Loucy (cell line): ENCODE data around the gene PLEKHM2.

Experiments used
- H2AFZ ChIP-seq: fragments of 200-600 bp; sonication (generic); 2 replicates; pipeline ENCODE4 v1.6.0; 2016; ENCODE audit warnings: antibody characterized with exemption, mild to moderate bottlenecking, low read length, moderate library complexity
- H3F3A ChIP-seq: fragments of 200-600 bp; 2 replicates; pipeline ENCODE4 v1.6.0; 2016; ENCODE audit warnings: antibody characterized with exemption, low read depth, mild to moderate bottlenecking
- H3K27me3 ChIP-seq: fragments of 200-600 bp; sonication (generic); 2 replicates; pipeline ENCODE4 v1.6.1; 2014; ENCODE audit warnings: low read length, mild to moderate bottlenecking; ENCODE audit not compliant: insufficient read depth, poor library complexity, severe bottlenecking
- H3K36me3 ChIP-seq: fragments of 200-600 bp; sonication (generic); 2 replicates; pipeline ENCODE4 v1.6.1; 2016; ENCODE audit warnings: low read length; ENCODE audit not compliant: insufficient read depth
- H3K4me1 ChIP-seq: fragments of 200-600 bp; sonication (generic); 2 replicates; pipeline ENCODE4 v1.5.1; 2014; ENCODE audit warnings: low read length, mild to moderate bottlenecking; ENCODE audit not compliant: insufficient read depth, poor library complexity, severe bottlenecking
- H3K4me2 ChIP-seq: fragments of 200-600 bp; sonication (generic); 2 replicates; pipeline ENCODE4 v1.6.0; 2014; ENCODE audit warnings: antibody characterized with exemption, low read length, low read depth, mild to moderate bottlenecking; ENCODE audit not compliant: poor library complexity, severe bottlenecking
- H3K4me3 ChIP-seq: fragments of 200-600 bp; sonication (generic); 2 replicates; pipeline ENCODE4 v1.5.1; 2014; ENCODE audit warnings: low read length, mild to moderate bottlenecking, mixed read lengths; ENCODE audit not compliant: poor library complexity, severe bottlenecking
- H3K79me2 ChIP-seq: fragments of 200-600 bp; sonication (generic); 2 replicates; pipeline ENCODE4 v1.6.1; 2014; ENCODE audit warnings: low read length; ENCODE audit not compliant: insufficient read depth
- H3K9ac ChIP-seq: fragments of 200-600 bp; sonication (generic); 2 replicates; pipeline ENCODE4 v1.6.0; 2014; ENCODE audit warnings: mild to moderate bottlenecking, low read depth, low read length, moderate library complexity; ENCODE audit not compliant: poor library complexity, severe bottlenecking
- H3K9me2 ChIP-seq: fragments of 200-600 bp; sonication (generic); replicated peaks from 2 replicates; pipeline ENCODE4 v1.6.1; 2016; ENCODE audit warnings: low read depth, low read length, mixed read lengths
- H3K9me3 ChIP-seq: fragments of 200-600 bp; sonication (generic); 2 replicates; pipeline ENCODE4 v1.6.1; 2014; ENCODE audit warnings: mild to moderate bottlenecking, antibody characterized with exemption, low read length, low read depth; ENCODE audit not compliant: insufficient read depth
- H4K20me1 ChIP-seq: fragments of 200-600 bp; sonication (generic); 2 replicates; pipeline ENCODE4 v1.6.0; 2014; ENCODE audit warnings: antibody characterized with exemption, low read length, mild to moderate bottlenecking; ENCODE audit not compliant: insufficient read depth, poor library complexity, severe bottlenecking
- EZH2phosphoT487 ChIP-seq: fragments of 200-600 bp; IDR thresholded peaks from 2 replicates; pipeline ENCODE4 v1.6.1; 2018; ENCODE audit warnings: antibody characterized with exemption, mild to moderate bottlenecking, moderate library complexity, borderline replicate concordance
- TF ChIP-seq, protein P1 (sequence below): fragments of 200-600 bp; sonication (generic); conservative IDR thresholded peaks from 2 replicates; pipeline ENCODE4 v1.5.1; 2014; ENCODE audit warnings: mild to moderate bottlenecking, antibody characterized with exemption, low read length

The PLEKHM2 gene

DNA sequence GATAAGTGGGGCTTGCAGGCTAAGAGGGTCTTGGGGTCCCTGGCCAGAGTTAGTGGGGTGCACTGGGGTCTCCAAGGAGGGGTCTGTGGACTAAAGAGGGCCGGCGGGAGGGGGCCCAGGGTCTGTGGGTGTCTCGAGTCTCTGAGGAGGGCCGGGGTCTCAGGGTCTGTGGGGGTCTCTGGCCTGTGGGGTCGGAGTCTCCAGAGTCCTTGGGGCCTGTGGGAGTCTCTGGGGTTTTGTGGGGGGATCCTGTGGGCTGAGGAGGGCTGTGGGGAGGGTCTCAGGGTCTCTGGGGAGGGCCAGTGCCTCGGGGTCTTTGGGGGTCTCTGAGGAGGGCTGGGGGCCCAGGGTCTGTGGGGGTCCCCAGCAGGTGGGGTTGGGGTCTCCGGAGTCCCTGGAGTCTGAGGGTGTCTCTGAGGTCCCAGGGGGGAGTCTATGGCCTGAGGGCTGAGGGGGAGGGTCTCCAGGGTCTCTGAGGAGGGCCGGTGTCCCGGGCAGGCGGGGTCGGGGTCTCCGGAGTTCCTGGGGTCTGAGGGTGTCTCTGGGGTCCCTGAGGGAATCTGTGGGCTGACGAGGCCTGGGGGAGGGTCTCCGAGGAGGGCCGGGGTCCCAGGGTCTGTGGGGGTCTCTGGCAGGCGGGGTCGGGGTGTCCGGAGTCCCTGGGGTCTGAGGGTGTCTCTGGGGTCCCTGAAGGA, 628 bp upstream of the PLEKHM2 start:
- Histone ChIP-seq H3K9ac (peak overlapping the region; percentile 100), H3K4me3 (peak overlapping the region; percentile 100), H3K27me3 (no peaks in the 10 kb centered on the region), H3K79me2 (peaks cover 47% of the 10 kb centered on the region), H4K20me1 (peaks cover 17% of the 10 kb centered on the region), H3F3A (no peaks in the 10 kb centered on the region), H3K4me2 (peak overlapping the region; percentile 99), H3K36me3 (no peaks in the 10 kb centered on the region), H3K9me3 (no peaks in the 10 kb centered on the region), H3K9me2 (no peaks in the 10 kb centered on the region), H3K4me1 (peaks cover 32% of the 10 kb centered on the region), H2AFZ (peak overlapping the region; percentile 99)
- TF ChIP-seq, protein P1, sequence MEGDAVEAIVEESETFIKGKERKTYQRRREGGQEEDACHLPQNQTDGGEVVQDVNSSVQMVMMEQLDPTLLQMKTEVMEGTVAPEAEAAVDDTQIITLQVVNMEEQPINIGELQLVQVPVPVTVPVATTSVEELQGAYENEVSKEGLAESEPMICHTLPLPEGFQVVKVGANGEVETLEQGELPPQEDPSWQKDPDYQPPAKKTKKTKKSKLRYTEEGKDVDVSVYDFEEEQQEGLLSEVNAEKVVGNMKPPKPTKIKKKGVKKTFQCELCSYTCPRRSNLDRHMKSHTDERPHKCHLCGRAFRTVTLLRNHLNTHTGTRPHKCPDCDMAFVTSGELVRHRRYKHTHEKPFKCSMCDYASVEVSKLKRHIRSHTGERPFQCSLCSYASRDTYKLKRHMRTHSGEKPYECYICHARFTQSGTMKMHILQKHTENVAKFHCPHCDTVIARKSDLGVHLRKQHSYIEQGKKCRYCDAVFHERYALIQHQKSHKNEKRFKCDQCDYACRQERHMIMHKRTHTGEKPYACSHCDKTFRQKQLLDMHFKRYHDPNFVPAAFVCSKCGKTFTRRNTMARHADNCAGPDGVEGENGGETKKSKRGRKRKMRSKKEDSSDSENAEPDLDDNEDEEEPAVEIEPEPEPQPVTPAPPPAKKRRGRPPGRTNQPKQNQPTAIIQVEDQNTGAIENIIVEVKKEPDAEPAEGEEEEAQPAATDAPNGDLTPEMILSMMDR, result no peak
- no peak for TF ChIP-seq EZH2phosphoT487

DNA sequence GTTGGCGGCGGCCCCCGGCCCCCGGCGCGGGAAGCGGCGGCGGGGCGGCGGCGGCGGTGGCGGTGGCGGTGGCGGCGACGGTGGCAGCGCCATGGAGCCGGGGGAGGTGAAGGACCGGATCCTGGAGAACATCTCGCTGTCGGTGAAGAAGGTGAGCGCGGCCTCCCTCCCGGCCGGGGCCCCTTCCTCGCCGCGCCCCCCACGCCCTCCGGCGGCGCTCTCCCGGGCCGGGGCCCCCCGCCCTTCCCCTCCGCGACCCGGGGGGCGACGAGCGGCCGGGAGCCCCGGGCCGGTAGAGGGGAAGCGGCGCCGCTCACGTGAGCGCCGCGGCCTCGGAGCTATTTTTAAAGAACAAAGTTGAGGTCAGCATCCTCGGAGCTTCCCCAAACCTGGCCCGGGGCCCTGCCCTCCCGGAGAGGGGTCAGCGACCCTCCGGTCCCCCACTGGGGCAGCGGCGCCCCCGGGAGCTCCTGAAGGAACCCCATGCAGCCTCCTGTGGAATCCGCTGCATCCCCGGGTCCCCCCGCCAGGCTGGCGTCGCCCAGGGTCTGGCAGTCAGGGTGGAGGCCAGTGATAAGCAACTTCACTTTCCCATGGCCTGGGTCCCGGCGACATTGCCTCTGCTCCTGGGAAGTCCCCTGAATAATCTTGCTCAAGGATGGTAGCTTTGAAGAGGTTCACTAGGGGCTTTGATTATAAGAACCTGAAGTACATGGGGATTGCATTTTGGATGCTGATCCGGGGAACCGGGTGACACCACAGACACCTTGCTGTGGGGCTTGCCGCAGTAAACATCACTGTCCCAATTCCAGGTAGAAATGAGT, 560 bp downstream of the PLEKHM2 start:
- H3K4me1 ChIP-seq, result peaks cover 32% of the 10 kb centered on the region
- H3K36me3 ChIP-seq, result no peaks in the 10 kb centered on the region
- TF ChIP-seq EZH2phosphoT487, result no peak
- TF ChIP-seq, protein P1, result no peak
- peak overlapping the region; percentile 88 for H3K9ac ChIP-seq
- H3F3A ChIP-seq, result no peaks in the 10 kb centered on the region
- H3K9me3 ChIP-seq, result no peaks in the 10 kb centered on the region
- H3K79me2 ChIP-seq, result peaks cover 58% of the 10 kb centered on the region
- peaks cover 17% of the 10 kb centered on the region for H4K20me1 ChIP-seq
- H3K4me3 ChIP-seq, result peak overlapping the region; percentile 97
- no peaks in the 10 kb centered on the region for H3K9me2 ChIP-seq
- peak overlapping the region; percentile 98 for H3K4me2 ChIP-seq
- H2AFZ ChIP-seq, result peak overlapping the region; percentile 86
- H3K27me3 ChIP-seq, result no peaks in the 10 kb centered on the region

- Histone ChIP-seq H2AFZ (no peak overlapping the region), H4K20me1 (peaks cover 17% of the 10 kb centered on the region), H3K79me2 (peaks cover 67% of the 10 kb centered on the region), H3F3A (no peaks in the 10 kb centered on the region), H3K27me3 (no peaks in the 10 kb centered on the region), H3K9ac (peak overlapping the region; percentile 88), H3K4me2 (peak overlapping the region; percentile 98), H3K9me3 (no peaks in the 10 kb centered on the region), H3K4me3 (peak overlapping the region; percentile 97), H3K36me3 (no peaks in the 10 kb centered on the region), H3K9me2 (no peaks in the 10 kb centered on the region), H3K4me1 (peaks cover 32% of the 10 kb centered on the region)
- no peak for TF ChIP-seq EZH2phosphoT487
- TF ChIP-seq, protein P1, result no peak
Measured at GRCh38 chr1:15685820-15686219, 1.7 kb downstream of the PLEKHM2 start.
